LNCAP (cell line): ENCODE data around the gene RSRC1.

Experiments used
- CTCF ChIP-seq: fragments of 450-650 bp; IDR thresholded peaks from 2 replicates; pipeline ENCODE4 v1.5.1; 2017; ENCODE audit warnings: mild to moderate bottlenecking

The RSRC1 gene

GRCh38 chr3:158381262-158381868 lies 271.5 kb downstream of the RSRC1 start:
- no peak for TF ChIP-seq CTCF

- TF ChIP-seq CTCF = no peak
These were observed 272.6 kb downstream of the RSRC1 start for GRCh38 chr3:158382479-158382878.

GRCh38 chr3:158384019-158384418 lies 274.1 kb downstream of the RSRC1 start:
- TF ChIP-seq CTCF = no peak

DNA sequence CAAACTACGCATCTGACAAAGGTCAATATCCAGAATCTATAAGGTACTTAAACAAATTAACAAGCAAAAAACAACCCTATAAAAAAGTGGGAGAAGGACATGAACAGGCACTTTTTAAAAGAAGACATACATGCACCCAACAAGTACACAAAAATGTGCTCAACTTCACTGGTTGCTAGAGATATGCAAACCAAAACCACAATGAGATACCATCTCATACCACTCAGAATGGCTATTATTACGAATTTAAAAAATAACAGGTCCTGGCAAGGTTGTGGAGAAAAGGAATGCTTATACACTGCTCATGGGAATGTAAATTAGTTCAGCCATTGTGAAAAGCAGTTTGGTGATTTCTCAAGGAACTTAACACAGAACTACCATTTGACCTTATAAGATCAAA lies 285.5 kb downstream of the RSRC1 start:
- no peak for TF ChIP-seq CTCF

- no peak for TF ChIP-seq CTCF
These were observed 292.7 kb downstream of the RSRC1 start for GRCh38 chr3:158402590-158402989.

- TF ChIP-seq CTCF = no peak
These were observed 293.1 kb downstream of the RSRC1 start for GRCh38 chr3:158403013-158403412.

DNA sequence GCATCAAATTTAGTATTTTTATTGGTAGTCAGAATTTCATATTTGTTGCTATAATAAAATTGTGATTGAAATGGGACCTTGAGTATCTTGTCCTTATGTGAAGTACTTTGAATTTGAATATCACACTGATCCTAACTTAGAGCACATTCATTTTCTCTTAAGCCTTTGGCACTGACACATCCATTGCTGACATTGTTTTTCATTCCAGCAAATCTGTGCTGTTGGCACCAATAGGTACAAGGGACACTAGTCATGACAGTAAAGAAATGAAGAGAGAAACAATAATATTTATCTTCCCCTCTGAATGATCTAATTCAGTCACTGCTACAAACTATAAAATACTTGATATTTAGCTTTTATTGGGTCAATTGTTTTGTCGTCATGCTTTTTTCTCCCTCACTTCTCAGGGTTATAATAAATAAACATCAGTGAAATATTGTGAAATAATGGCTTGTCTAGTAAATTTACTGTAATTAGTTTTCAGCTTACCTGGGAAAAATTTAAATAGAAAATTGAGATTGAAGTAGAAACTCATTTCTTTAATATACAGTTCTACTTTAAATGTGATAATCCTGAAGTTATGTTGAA lies 294.3 kb downstream of the RSRC1 start:
- no peak for TF ChIP-seq CTCF

GRCh38 chr3:158405507-158405906 lies 295.6 kb downstream of the RSRC1 start:
- no peak for TF ChIP-seq CTCF
